Measurements from ENCODE around the gene GRIP2. TPM values are rescaled to one million over a fixed set of nuclear protein-coding genes. Genes with fewer than 3 reads are reported as not detected.

Gene GRIP2
- polyA plus RNA-seq, 1 donor (not counting 4 experiments of a cell fraction or from before 2014, with no cell fraction given) = 0.01 TPM

DNA sequence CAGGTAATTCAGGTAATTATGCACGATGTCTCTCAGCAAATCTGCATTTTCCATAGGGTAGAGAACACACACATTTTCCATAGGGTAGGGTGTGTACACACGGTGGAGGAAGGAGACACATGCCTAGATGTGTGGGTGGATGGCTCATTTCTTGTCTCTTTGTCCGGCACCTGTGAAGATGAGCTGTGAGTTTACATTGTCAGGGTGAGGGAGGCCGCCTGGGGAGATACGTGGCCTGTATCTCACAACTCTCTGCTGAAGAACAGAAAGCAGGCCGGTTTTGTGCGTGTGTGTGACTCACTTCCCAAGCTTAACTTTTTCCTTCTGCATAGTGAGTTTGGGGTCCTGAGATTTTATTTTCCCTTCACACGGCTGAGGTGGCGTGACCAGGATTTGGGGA is 77.4 kb downstream of the GRIP2 start:
- FAIRE-seq = no peak

DNA sequence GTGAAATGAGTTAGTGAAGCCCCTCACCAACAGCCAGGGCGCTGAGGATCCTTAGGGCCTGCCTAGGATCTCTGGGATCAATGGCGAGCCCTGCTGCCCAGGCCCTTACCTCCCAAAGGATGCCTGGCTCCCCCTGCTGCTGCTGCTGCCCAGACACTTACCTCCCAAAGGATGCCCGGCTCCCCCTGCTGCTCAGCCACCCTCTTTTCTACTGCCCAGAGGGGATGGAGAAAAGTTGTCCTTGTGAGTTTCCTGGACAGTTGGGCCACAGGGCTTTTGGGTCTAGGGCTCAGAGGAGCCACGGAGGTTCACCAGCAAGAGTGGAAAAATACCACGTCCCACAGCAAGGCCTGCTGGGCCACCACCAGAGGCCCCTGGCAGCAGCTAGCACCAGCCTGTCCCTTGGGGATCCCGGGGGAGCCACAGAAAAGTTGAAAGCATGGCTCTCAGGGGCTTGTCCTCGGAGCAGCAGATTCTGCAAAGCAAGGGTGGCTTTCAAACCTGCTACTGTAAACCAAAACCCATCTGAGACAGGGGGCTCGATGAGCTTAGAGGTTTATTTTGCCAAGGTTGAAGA is 78.3 kb downstream of the GRIP2 start:
- Histone ChIP-seq H4K20me1 (ENCODE audit: control insufficient read depth, extremely low read depth, insufficient read depth, low read length) (no peaks in the 10 kb centered on the region), H3K4me1 (ENCODE audit: control insufficient read depth, extremely low read depth, insufficient read depth, low read length) (no peaks in the 10 kb centered on the region), H3K79me2 (ENCODE audit: control insufficient read depth, insufficient read depth, low read length) (no peaks in the 10 kb centered on the region), H3K27me3 (ENCODE audit: control insufficient read depth, extremely low read depth, insufficient read depth, low read length) (no peaks in the 10 kb centered on the region), H2AFZ (ENCODE audit: control insufficient read depth, low read length) (no peak overlapping the region), H3K9ac (ENCODE audit: control insufficient read depth, extremely low read depth, insufficient read depth, low read length) (no peak overlapping the region), H3K4me2 (ENCODE audit: control insufficient read depth, extremely low read depth, insufficient read depth, low read depth, low read length) (no peak overlapping the region), H3K9me3 (ENCODE audit: control insufficient read depth, low read depth, low read length) (no peaks in the 10 kb centered on the region), H3K36me3 (ENCODE audit: control insufficient read depth in 2 of 2, extremely low read depth in 1 of 2, insufficient read depth in 2 of 2, low read length in 2 of 2) (peaks cover 4% of the 10 kb centered on the region in 2 experiments), H3K27ac (ENCODE audit: control insufficient read depth, insufficient read depth, low read length) (no peak overlapping the region), H3K4me3 (ENCODE audit: control insufficient read depth in 2 of 3, extremely low read depth in 1 of 3, insufficient read depth in 2 of 3, low read depth in 1 of 3, low read length in 3 of 3) (no peak overlapping the region), H3K9me1 (ENCODE audit: control insufficient read depth, extremely low read depth, insufficient read depth, low read length) (no peaks in the 10 kb centered on the region)
- peak; percentile 75 to 93 (median 84) for TF ChIP-seq CTCF (optimal IDR thresholded peaks at IDR 0.05 in 1 of 3, IDR thresholded peaks at IDR 0.05 in 1 of 3, conservative IDR thresholded peaks at IDR 0.05 in 1 of 3; ENCODE audit: extremely low read depth in 1 of 3, insufficient read depth in 2 of 3, low read length in 3 of 3)
- no peak for TF ChIP-seq EZH2 (IDR thresholded peaks at IDR 0.05; ENCODE audit: low read length)
- no peak for FAIRE-seq
- no peak for DNase-seq (ENCODE audit: low read depth, low spot score)
- dilution Hi-C loops (cut with MboI; ENCODE audit: extremely low pct_ligation_motif_present, low sequenced_read_pairs) = no loop called here

More for the DNA sequence above, 77.4 kb downstream of the GRIP2 start:
- Histone ChIP-seq H3K9me1 (ENCODE audit: control insufficient read depth, extremely low read depth, insufficient read depth, low read length) (no peaks in the 10 kb centered on the region), H4K20me1 (ENCODE audit: control insufficient read depth, extremely low read depth, insufficient read depth, low read length) (no peaks in the 10 kb centered on the region), H3K27me3 (ENCODE audit: control insufficient read depth, extremely low read depth, insufficient read depth, low read length) (no peaks in the 10 kb centered on the region), H3K27ac (ENCODE audit: control insufficient read depth, insufficient read depth, low read length) (no peak overlapping the region), H3K9me3 (ENCODE audit: control insufficient read depth, low read depth, low read length) (no peaks in the 10 kb centered on the region), H3K36me3 (ENCODE audit: control insufficient read depth in 2 of 2, extremely low read depth in 1 of 2, insufficient read depth in 2 of 2, low read length in 2 of 2) (peaks cover 4 to 5% of the 10 kb centered on the region in 2 experiments), H3K4me3 (ENCODE audit: control insufficient read depth in 2 of 3, extremely low read depth in 1 of 3, insufficient read depth in 2 of 3, low read depth in 1 of 3, low read length in 3 of 3) (no peak overlapping the region), H3K4me1 (ENCODE audit: control insufficient read depth, extremely low read depth, insufficient read depth, low read length) (no peaks in the 10 kb centered on the region), H3K79me2 (ENCODE audit: control insufficient read depth, insufficient read depth, low read length) (no peaks in the 10 kb centered on the region), H3K4me2 (ENCODE audit: control insufficient read depth, extremely low read depth, insufficient read depth, low read depth, low read length) (no peak overlapping the region), H2AFZ (ENCODE audit: control insufficient read depth, low read length) (no peak overlapping the region), H3K9ac (ENCODE audit: control insufficient read depth, extremely low read depth, insufficient read depth, low read length) (no peak overlapping the region)
- DNase-seq (ENCODE audit: low read depth, low spot score) = no peak
- TF ChIP-seq EZH2 (IDR thresholded peaks at IDR 0.05; ENCODE audit: low read length) = no peak
- TF ChIP-seq CTCF (optimal IDR thresholded peaks at IDR 0.05 in 1 of 3, IDR thresholded peaks at IDR 0.05 in 1 of 3, conservative IDR thresholded peaks at IDR 0.05 in 1 of 3; ENCODE audit: extremely low read depth in 1 of 3, insufficient read depth in 2 of 3, low read length in 3 of 3) = no peak
- dilution Hi-C loops (cut with MboI; ENCODE audit: extremely low pct_ligation_motif_present, low sequenced_read_pairs) = no loop called here
